KMS-11 (cell line): ENCODE measurements around the gene NRXN3.

Source experiments
- H2AFZ ChIP-seq: fragments of 200-600 bp; sonication (generic); 2 replicates; pipeline ENCODE4 v1.6.1; 2016; ENCODE audit warnings: antibody characterized with exemption, mixed run types, low read depth
- H3K27ac ChIP-seq: fragments of 200-600 bp; sonication (generic); 2 replicates; pipeline ENCODE4 v1.6.1; 2016; ENCODE audit warnings: mild to moderate bottlenecking, mixed run types
- H3K27me3 ChIP-seq: fragments of 200-600 bp; sonication (generic); 2 replicates; pipeline ENCODE4 v1.6.1; 2017; ENCODE audit warnings: mild to moderate bottlenecking, low read depth, mixed run types, moderate library complexity; ENCODE audit not compliant: insufficient read depth
- H3K36me3 ChIP-seq: fragments of 200-600 bp; sonication (generic); 2 replicates; pipeline ENCODE4 v1.6.1; 2017; ENCODE audit warnings: mild to moderate bottlenecking, mixed run types; ENCODE audit not compliant: insufficient read depth
- H3K4me1 ChIP-seq: fragments of 200-600 bp; sonication (generic); 2 replicates; pipeline ENCODE4 v1.6.1; 2016; ENCODE audit warnings: mild to moderate bottlenecking, low read depth, mixed run types; ENCODE audit not compliant: poor library complexity, severe bottlenecking
- H3K4me2 ChIP-seq: fragments of 200-600 bp; sonication (generic); 2 replicates; pipeline ENCODE4 v1.7.0; 2016; ENCODE audit warnings: mild to moderate bottlenecking, mixed run types
- H3K4me3 ChIP-seq: fragments of 200-600 bp; sonication (generic); IDR thresholded peaks from 2 replicates; pipeline ENCODE4 v1.6.1; 2017; ENCODE audit warnings: low read depth, low read length, mixed read lengths; ENCODE audit not compliant: insufficient read depth
- H3K79me2 ChIP-seq: fragments of 200-600 bp; sonication (generic); 2 replicates; pipeline ENCODE4 v1.6.1; 2016; ENCODE audit warnings: low read depth, mixed run types; ENCODE audit not compliant: insufficient read depth
- H3K9ac ChIP-seq: fragments of 200-600 bp; sonication (generic); 2 replicates; pipeline ENCODE4 v1.6.1; 2016; ENCODE audit warnings: mild to moderate bottlenecking, mixed run types
- H4K20me1 ChIP-seq: fragments of 200-600 bp; sonication (generic); 2 replicates; pipeline ENCODE4 v1.6.1; 2016; ENCODE audit warnings: mild to moderate bottlenecking, mixed run types; ENCODE audit not compliant: insufficient read depth
- CTCF ChIP-seq: fragments of 200-600 bp; sonication (generic); conservative IDR thresholded peaks from 2 replicates; pipeline ENCODE4 v1.6.1; 2017; ENCODE audit warnings: low read depth, mild to moderate bottlenecking, antibody characterized with exemption, low read length, moderate library complexity, mixed read lengths

Gene NRXN3

GRCh38 chr14:79036441-79036840, 866.3 kb downstream of the NRXN3 start:
- no peaks in the 10 kb centered on the region for H4K20me1 ChIP-seq
- no peaks in the 10 kb centered on the region for H3K36me3 ChIP-seq
- no peak for TF ChIP-seq CTCF
- no peaks in the 10 kb centered on the region for H3K4me1 ChIP-seq
- H3K27me3 ChIP-seq = no peaks in the 10 kb centered on the region
- H3K4me2 ChIP-seq = no peak overlapping the region
- no peak overlapping the region for H3K27ac ChIP-seq
- H3K79me2 ChIP-seq = no peaks in the 10 kb centered on the region
- H3K9ac ChIP-seq = no peak overlapping the region
- H2AFZ ChIP-seq = no peak overlapping the region
- H3K4me3 ChIP-seq = no peak overlapping the region

DNA sequence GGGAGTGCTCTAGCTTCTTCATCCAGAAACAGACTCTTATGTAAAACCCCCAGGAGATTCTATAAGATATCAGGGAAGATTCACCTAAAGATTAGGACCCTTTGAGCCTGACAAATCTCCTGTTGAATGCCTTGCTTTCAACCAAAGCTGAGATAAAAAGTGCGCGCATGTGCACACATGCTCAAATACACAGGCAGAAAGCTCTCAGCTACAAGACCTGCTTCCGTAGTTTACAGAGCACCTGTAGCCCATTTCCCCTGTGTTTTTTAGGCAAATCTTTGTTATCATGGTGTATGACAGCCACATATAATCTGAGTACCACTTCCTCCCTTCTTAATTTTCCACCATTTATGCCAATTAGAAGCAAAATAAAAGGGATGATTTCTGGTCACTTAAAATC, 866.9 kb downstream of the NRXN3 start:
- H4K20me1 ChIP-seq = no peaks in the 10 kb centered on the region
- no peaks in the 10 kb centered on the region for H3K27me3 ChIP-seq
- H3K36me3 ChIP-seq = no peaks in the 10 kb centered on the region
- H3K4me3 ChIP-seq = no peak overlapping the region
- no peak overlapping the region for H3K27ac ChIP-seq
- H2AFZ ChIP-seq = no peak overlapping the region
- H3K4me2 ChIP-seq = no peak overlapping the region
- no peak overlapping the region for H3K9ac ChIP-seq
- H3K4me1 ChIP-seq = no peaks in the 10 kb centered on the region
- H3K79me2 ChIP-seq = no peaks in the 10 kb centered on the region
- no peak for TF ChIP-seq CTCF

DNA sequence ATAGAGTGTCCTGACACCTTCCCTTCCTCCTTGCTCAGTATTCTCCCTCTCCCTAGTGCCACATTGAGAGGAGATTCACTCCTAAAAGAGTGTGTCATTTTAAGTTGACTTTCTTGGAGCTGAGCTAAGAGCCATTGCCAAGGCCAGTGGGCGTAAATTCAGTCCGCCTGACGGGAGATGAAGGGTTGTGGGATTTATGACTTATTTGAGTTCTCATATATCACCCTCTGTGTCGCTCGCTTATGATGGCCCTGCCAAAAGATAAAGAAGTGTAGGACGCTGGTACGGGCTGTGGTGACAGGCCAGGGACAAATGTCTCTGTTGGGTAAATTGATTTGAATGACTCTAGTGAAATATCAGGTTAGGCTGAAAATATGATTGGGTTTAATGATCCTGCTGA, 867.4 kb downstream of the NRXN3 start:
- no peaks in the 10 kb centered on the region for H3K27me3 ChIP-seq
- H2AFZ ChIP-seq = no peak overlapping the region
- H3K79me2 ChIP-seq = no peaks in the 10 kb centered on the region
- no peak overlapping the region for H3K4me3 ChIP-seq
- no peaks in the 10 kb centered on the region for H3K4me1 ChIP-seq
- H3K4me2 ChIP-seq = no peak overlapping the region
- no peaks in the 10 kb centered on the region for H4K20me1 ChIP-seq
- H3K27ac ChIP-seq = no peak overlapping the region
- no peak for TF ChIP-seq CTCF
- H3K9ac ChIP-seq = no peak overlapping the region
- H3K36me3 ChIP-seq = no peaks in the 10 kb centered on the region

GRCh38 chr14:79040790-79041189, 870.6 kb downstream of the NRXN3 start:
- H3K27ac ChIP-seq = no peak overlapping the region
- no peaks in the 10 kb centered on the region for H3K36me3 ChIP-seq
- H3K79me2 ChIP-seq = no peaks in the 10 kb centered on the region
- no peak overlapping the region for H3K9ac ChIP-seq
- H3K4me2 ChIP-seq = no peak overlapping the region
- no peak overlapping the region for H2AFZ ChIP-seq
- H3K4me1 ChIP-seq = no peaks in the 10 kb centered on the region
- no peak for TF ChIP-seq CTCF
- H4K20me1 ChIP-seq = no peaks in the 10 kb centered on the region
- H3K27me3 ChIP-seq = no peaks in the 10 kb centered on the region
- no peak overlapping the region for H3K4me3 ChIP-seq
